ENCODE measurements around the gene IL34. TPM values are rescaled to one million over a fixed set of nuclear protein-coding genes. Genes with fewer than 3 reads are reported as not detected.
A peak's percentile ranks its signal among the peaks of the same experiment; 100 is the strongest.

The IL34 gene
- polyA plus RNA-seq, 1 of the 3 experiments (the other 2 are of a cell fraction): 0.18 TPM

- WGBS (ENCODE audit: low lambda C conversion rate): 31% methylated on average over 7 of the region's 16 CpGs
- POLR2A ChIA-PET: interaction anchor here (0.8 to 1.7 kb wide), 6 partner anchors 9 to 586 kb away, joined by 3 to 17 read pairs (median 4); partner anchors contain the start of gene CMTR2
- peak overlapping the region; percentile 96 for H3K27ac ChIP-seq (ENCODE audit: low read depth in 2 of 2, low read length in 1 of 2)
- peak overlapping the region; percentile 60 for H2AFZ ChIP-seq (ENCODE audit: low read depth)
- no peaks in the 10 kb centered on the region for H3K79me2 ChIP-seq (ENCODE audit: insufficient read depth)
- no peaks in the 10 kb centered on the region for H4K20me1 ChIP-seq (ENCODE audit: insufficient read depth)
- no peaks in the 10 kb centered on the region for H3K36me3 ChIP-seq (replicated peaks in 1 of 2; ENCODE audit: control insufficient read depth in 1 of 2, insufficient read depth in 2 of 2, low read length in 1 of 2)
- CTCF ChIA-PET: interaction anchor here (0.8 to 3.3 kb wide), 15 partner anchors 10 to 67 kb away, joined by 3 to 25 read pairs (median 3); no protein-coding TSS in a partner anchor
- H3K27me3 ChIP-seq (ENCODE audit: insufficient read depth): no peaks in the 10 kb centered on the region
- H3K4me2 ChIP-seq: peak overlapping the region; percentile 60
- H3K4me3 ChIP-seq (ENCODE audit: low read depth in 2 of 2, low read length in 1 of 2): no peak overlapping the region
- H3K9me3 ChIP-seq: no peaks in the 10 kb centered on the region
- H3F3A ChIP-seq (replicated peaks; ENCODE audit: insufficient read depth): peaks cover 32% of the 10 kb centered on the region
- DNase-seq: peak; percentile 88
- no peaks in the 10 kb centered on the region for H3K9me2 ChIP-seq
- peaks cover 54 to 73% of the 10 kb centered on the region in 2 experiments; a peak in 3 of 4 replicates for H3K4me1 ChIP-seq (ENCODE audit: control insufficient read depth in 1 of 2, insufficient read depth in 2 of 2, low read depth in 1 of 2, low read length in 1 of 2)
- TF ChIP-seq TCF12 (IDR thresholded peaks at IDR 0.05): peak; percentile 65; the same call in 1 of the 2 replicates
- TF ChIP-seq RFX5 (IDR thresholded peaks at IDR 0.05; ENCODE audit: low read length): no peak
- no peak; the same call in 1 of the 2 replicates for TF ChIP-seq TAF1 (IDR thresholded peaks at IDR 0.05; ENCODE audit: borderline replicate concordance, low read depth, low read length)
- peak; percentile 94 for TF ChIP-seq MAX (IDR thresholded peaks at IDR 0.05; ENCODE audit: low read depth)
- TF ChIP-seq EP300 (IDR thresholded peaks at IDR 0.05; ENCODE audit: borderline replicate concordance in 1 of 2, low read depth in 1 of 2, low read length in 1 of 2): peak in 1 of 2 experiments; percentile 44; a peak in 1 of 4 replicates
- TF ChIP-seq CTCF (IDR thresholded peaks at IDR 0.05): peak; percentile 57
- no peak; the same call in 1 of the 2 replicates for TF ChIP-seq POLR2AphosphoS5 (IDR thresholded peaks at IDR 0.05; ENCODE audit: low read depth, low read length)
- peak; percentile 50 for TF ChIP-seq RAD21 (IDR thresholded peaks at IDR 0.05; ENCODE audit: low read length)
- peak; percentile 20 for TF ChIP-seq MXI1 (IDR thresholded peaks at IDR 0.05; ENCODE audit: low read depth, low read length)
- TF ChIP-seq FOSL2 (IDR thresholded peaks at IDR 0.05; ENCODE audit: borderline replicate concordance, low read depth): peak; percentile 20; the same call in 1 of the 2 replicates
- TF ChIP-seq PBX3 (IDR thresholded peaks at IDR 0.05): peak; percentile 59
- 0 out of 2 replicates have a peak, but pooled peaks have one; percentile 3 for TF ChIP-seq NFIC (IDR thresholded peaks at IDR 0.05; ENCODE audit: borderline replicate concordance)
- peak; percentile 32; the same call in 1 of the 2 replicates for TF ChIP-seq SMC3 (IDR thresholded peaks at IDR 0.05; ENCODE audit: low read depth, low read length)
- peak overlapping the region; percentile 60 for H3K9ac ChIP-seq
These were observed 56.9 kb downstream of the IL34 start for GRCh38 chr16:70703041-70703834.

Measured in SK-N-SH (cell line).